Activated CD4-positive, alpha-beta T cell treated with anti-CD3 and anti-CD28 coated beads, Interleukin-2, amount 10 ng/mL, durations not matched to agents 7 days and 5 days (primary cell): Measurements from ENCODE around the gene ROR2. TPM values are rescaled to one million over a fixed set of nuclear protein-coding genes. Genes with fewer than 3 reads are reported as not detected.
"Not testable (repeated sequence)": the region's sequence is repeated elsewhere in the genome, so short reads cannot be mapped to it uniquely, and the experiment has no call there.

Source experiments
- CTCF ChIA-PET: fragments of 350-600 bp; sonication (Branson Sonifier 250); formaldehyde crosslinking; loops from one replicate; lab custom pipeline; 2021; ENCODE audit warnings: antibody characterized with exemption; lab: Charles Lee
- POLR2A ChIA-PET: fragments of 350-600 bp; sonication (Branson Sonifier 250); formaldehyde crosslinking; loops from one replicate; lab custom pipeline; 2021; ENCODE audit warnings: antibody characterized with exemption; lab: Charles Lee
- DNase-seq: peaks from one replicate; pipeline ENCODE4 v3.0.0-alpha.2; 2020
- H3K27ac Mint-ChIP-seq: one replicate; pipeline ENCODE4 v1.8.0; 2021; ENCODE audit warnings: mild to moderate bottlenecking, moderate library complexity, mixed read lengths
- H3K27me3 Mint-ChIP-seq: one replicate; pipeline ENCODE4 v1.8.0; 2021; ENCODE audit warnings: mixed read lengths
- H3K36me3 Mint-ChIP-seq: one replicate; pipeline ENCODE4 v1.8.0; 2021; ENCODE audit warnings: low read depth, mixed read lengths
- H3K4me1 Mint-ChIP-seq: one replicate; pipeline ENCODE4 v1.8.0; 2021; ENCODE audit warnings: mixed read lengths
- H3K4me3 Mint-ChIP-seq: one replicate; pipeline ENCODE4 v1.8.0; 2021; ENCODE audit warnings: mild to moderate bottlenecking, moderate library complexity, mixed read lengths
- H3K9me3 Mint-ChIP-seq: one replicate; pipeline ENCODE4 v1.8.0; 2021; ENCODE audit warnings: mixed read lengths
- microRNA-seq: library from miRNA; unstranded; fragments of <30 nt; microRNA quantifications from one replicate; pipeline ENCODE4 v1.2.0, GENCODE V29; 2021; ENCODE audit warnings: borderline microRNAs expressed, borderline replicate concordance
- total RNA-seq, 2 experiments: library from RNA; stranded (reverse); gene quantifications; one replicate each; pipeline ENCODE4 v1.2.3, GENCODE V29; 2021

The ROR2 gene
- total RNA-seq, 2 experiments from 2014 or later, result 0.48 to 0.55 TPM

DNA sequence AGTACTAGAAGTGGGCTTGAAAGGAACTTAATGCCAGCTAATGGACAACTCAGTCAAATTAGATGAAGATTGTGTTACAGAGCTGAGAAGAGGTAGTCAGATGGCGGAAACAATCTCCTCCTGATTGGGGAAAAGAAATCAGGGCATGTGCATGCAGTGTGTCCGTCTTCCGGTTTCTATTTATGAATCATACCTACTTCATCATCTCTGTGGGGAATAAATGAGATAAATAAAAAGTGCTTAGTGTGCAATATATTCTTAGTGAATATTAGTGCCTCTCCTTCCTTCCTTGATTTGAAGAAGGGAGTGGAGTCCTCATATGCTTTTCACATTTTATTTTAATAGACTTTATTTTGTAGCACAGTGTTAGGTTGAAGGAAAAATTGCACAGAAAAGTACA is 417.7 kb downstream of the ROR2 start:
- no peaks in the 10 kb centered on the region for H3K4me1 Mint-ChIP-seq
- CTCF ChIA-PET, result no interaction called here
- H3K4me3 Mint-ChIP-seq, result no peak overlapping the region
- H3K27me3 Mint-ChIP-seq, result peaks cover 34% of the 10 kb centered on the region
- no peaks in the 10 kb centered on the region for H3K36me3 Mint-ChIP-seq
- DNase-seq, result no peak
- H3K27ac Mint-ChIP-seq, result no peak overlapping the region
- no peaks in the 10 kb centered on the region for H3K9me3 Mint-ChIP-seq
- POLR2A ChIA-PET, result no interaction called here

DNA sequence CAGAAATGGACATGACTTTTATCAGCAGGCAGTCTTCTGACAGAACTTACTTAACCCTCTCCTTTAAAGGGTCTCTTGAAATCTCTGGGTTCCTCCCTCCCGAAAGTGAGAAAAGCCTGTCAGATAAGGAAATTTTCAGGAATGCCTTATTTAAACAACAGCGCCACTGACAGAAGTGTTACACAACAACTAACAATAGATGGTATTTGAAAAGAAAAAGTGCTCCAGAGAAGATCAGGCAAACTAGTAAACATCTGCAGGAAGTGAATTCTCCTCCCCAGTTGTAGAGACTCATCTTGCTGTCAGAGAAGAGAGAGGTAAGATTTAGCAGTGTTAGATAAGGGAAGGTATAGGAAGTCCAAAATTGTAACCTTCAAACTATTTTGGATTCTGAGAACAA is 419.2 kb downstream of the ROR2 start:
- H3K4me1 Mint-ChIP-seq, result no peaks in the 10 kb centered on the region
- peaks cover 41% of the 10 kb centered on the region for H3K27me3 Mint-ChIP-seq
- no peaks in the 10 kb centered on the region for H3K9me3 Mint-ChIP-seq
- POLR2A ChIA-PET, result no interaction called here
- DNase-seq, result no peak
- no peaks in the 10 kb centered on the region for H3K36me3 Mint-ChIP-seq
- no peak overlapping the region for H3K27ac Mint-ChIP-seq
- CTCF ChIA-PET, result interaction anchor here (1.0 kb wide), 1 partner anchor 76 kb away, joined by 3 read pairs; no protein-coding TSS in a partner anchor
- no peak overlapping the region for H3K4me3 Mint-ChIP-seq

DNA sequence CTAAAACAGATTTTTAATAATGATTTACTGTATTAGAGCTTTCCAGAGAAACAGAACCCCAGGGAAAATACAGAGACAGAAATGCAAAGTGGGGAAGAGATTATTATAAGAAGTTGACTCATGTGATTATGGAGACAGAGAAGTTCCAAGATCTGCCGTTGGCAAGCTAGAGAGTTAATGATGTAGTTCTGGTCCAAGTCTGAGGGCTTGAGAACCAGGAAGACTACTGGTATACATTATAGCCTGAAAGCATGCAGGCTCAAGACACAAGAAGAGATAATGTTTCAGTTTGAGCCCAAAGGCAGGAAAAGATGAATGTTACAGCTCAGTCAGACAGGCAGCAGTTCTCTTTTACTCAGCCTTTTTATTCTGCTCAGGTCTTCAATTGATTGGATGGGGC is 427.5 kb downstream of the ROR2 start:
- POLR2A ChIA-PET, result no interaction called here
- H3K27me3 Mint-ChIP-seq, result peaks cover 65% of the 10 kb centered on the region
- no peak overlapping the region for H3K4me3 Mint-ChIP-seq
- no peak overlapping the region for H3K27ac Mint-ChIP-seq
- no peak for DNase-seq
- CTCF ChIA-PET, result no interaction called here
- peaks cover 2% of the 10 kb centered on the region for H3K9me3 Mint-ChIP-seq
- H3K36me3 Mint-ChIP-seq, result no peaks in the 10 kb centered on the region
- H3K4me1 Mint-ChIP-seq, result no peaks in the 10 kb centered on the region

DNA sequence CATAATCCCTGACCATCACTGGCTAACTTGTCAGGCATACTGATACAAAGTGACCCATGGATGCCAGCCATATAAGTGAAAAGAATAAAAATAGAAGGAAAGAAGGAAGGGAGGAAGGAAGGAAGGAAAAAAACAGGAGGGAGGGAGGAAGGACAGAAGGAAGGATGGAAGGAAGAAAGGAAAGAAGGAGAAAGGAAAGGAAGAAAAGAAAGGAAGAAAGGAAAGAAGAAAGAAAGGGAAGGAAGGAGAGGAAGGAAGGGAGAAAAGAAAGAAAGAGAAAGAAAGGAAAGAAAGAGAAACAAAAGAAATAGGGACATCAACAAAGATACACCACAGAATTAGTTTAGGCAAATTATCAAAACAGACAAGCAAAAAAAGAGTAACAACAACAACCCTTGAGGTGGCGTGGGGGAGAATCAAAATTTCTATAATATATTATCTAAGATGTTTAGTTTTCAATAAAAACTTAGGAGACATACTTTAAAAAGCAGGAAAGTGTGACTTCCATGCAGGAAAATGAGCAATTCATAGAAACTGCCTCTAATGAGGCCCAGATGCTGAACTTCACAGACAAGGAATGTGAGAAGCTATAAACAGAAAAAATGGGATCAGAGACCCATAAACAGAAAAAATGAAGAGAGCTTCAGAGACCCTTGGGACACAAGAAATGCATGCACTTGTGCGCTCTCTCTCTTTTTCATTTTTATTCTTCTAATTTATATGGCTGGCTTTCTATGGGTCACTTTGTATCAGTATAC is 430.3 kb downstream of the ROR2 start:
- POLR2A ChIA-PET, result no interaction called here
- Mint-ChIP-seq H3K36me3 (no peaks in the 10 kb centered on the region), H3K27me3 (peaks cover 51% of the 10 kb centered on the region), H3K4me1 (no peaks in the 10 kb centered on the region), H3K4me3 (no peak overlapping the region), H3K27ac (no peak overlapping the region), H3K9me3 (peaks cover 2% of the 10 kb centered on the region)
- CTCF ChIA-PET, result interaction anchor here (1.3 kb wide), 1 partner anchor 33 kb away, joined by 3 read pairs; no protein-coding TSS in a partner anchor
- DNase-seq, result no peak

DNA sequence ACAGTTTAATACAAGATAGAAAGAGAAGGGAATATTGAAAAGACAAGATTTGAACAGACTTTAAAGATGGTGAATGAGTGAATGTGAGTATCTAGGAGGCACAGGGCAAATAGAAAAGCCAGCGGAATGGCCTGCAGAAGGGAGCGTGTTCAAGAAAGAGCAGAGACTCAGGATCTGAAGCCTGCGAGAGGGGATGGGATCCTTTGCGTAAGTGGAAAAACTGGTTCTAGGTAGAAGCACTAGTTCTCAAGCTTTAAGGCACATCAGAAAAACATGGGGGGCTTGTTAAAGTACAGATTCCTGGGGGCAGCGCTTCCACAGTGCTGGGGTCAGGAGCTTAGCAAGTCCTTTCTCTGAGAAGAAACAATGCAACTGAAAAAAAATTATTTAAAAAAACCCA is 431.6 kb downstream of the ROR2 start:
- no peaks in the 10 kb centered on the region for H3K9me3 Mint-ChIP-seq
- H3K36me3 Mint-ChIP-seq, result no peaks in the 10 kb centered on the region
- H3K27me3 Mint-ChIP-seq, result peaks cover 41% of the 10 kb centered on the region
- no peak overlapping the region for H3K27ac Mint-ChIP-seq
- DNase-seq, result no peak
- ChIA-PET CTCF (interaction anchor here (1.3 kb wide), 1 partner anchor 31 kb away, joined by 3 read pairs; no protein-coding TSS in a partner anchor), POLR2A (no interaction called here)
- no peak overlapping the region for H3K4me3 Mint-ChIP-seq
- H3K4me1 Mint-ChIP-seq, result no peaks in the 10 kb centered on the region

DNA sequence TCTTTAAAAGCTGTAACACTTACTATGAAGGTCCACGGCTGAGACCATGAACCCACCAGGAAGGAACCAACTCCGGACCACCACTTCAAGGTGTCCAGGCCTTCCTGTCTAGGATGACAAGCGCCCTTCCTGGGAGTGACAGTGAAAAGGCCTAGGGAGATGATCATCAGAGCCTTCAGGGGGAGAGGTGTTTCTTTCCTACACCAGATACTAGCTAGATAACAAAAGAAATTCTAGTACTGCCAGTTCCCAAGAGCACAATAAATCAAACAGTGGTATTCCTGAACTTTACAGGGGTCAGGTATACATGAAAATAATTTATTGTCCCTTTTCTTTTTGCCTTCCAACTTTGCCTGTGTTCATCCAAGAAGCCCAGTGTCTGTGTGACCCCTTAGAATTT is 432.2 kb downstream of the ROR2 start:
- Mint-ChIP-seq H3K27me3 (peaks cover 38% of the 10 kb centered on the region), H3K4me3 (no peak overlapping the region), H3K9me3 (no peaks in the 10 kb centered on the region), H3K36me3 (no peaks in the 10 kb centered on the region), H3K4me1 (no peaks in the 10 kb centered on the region), H3K27ac (no peak overlapping the region)
- ChIA-PET CTCF (no interaction called here), POLR2A (no interaction called here)
- no peak for DNase-seq

DNA sequence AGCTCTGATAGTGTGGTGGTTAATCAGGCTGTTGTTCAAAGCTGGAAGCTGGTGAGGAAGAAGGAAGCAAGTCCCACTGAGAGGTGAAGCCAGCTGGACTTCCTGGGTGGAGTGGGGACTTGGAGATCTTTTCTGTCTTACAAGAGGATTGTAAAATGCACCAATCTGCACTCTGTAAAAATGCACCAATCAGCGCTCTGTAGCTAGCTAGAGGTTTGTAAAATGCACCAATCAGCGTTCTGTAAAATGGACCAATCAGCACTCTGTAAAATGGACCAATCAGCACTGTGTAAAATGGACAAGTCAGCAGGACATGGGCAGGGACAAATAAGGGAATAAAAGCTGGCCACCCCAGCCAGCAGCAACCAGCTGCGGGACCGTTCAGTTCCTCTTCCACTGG is 432.7 kb downstream of the ROR2 start:
- DNase-seq, POLR2A ChIA-PET, H3K4me1 Mint-ChIP-seq, H3K4me3 Mint-ChIP-seq, H3K27ac Mint-ChIP-seq, H3K9me3 Mint-ChIP-seq, H3K36me3 Mint-ChIP-seq: not testable (repeated sequence)
- CTCF ChIA-PET, result interaction anchor here (0.6 to 1.8 kb wide), 3 partner anchors 11 to 155 kb away, joined by 3 to 4 read pairs (median 3); no protein-coding TSS in a partner anchor
- H3K27me3 Mint-ChIP-seq, result peaks cover 34% of the 10 kb centered on the region

DNA sequence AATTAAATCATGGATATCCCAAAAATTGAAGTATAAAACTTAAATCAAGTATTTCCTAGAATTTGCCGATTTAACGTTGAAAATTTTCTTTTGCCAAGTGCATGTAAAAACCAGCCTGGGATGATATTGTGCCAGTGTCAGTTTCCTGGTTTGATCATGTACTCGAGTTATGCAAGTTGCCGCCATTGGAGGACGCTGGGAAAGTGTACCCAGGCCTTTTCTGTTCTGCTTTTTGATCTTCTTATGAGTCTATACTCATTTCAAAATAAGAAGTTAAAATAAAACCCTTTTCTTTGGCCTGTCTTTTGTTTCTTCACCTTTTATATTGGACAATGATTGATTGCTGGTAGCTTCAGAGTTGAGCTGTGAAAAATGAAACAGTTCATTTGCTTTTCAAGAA is 433.3 kb downstream of the ROR2 start:
- no peaks in the 10 kb centered on the region for H3K4me1 Mint-ChIP-seq
- no peak overlapping the region for H3K27ac Mint-ChIP-seq
- DNase-seq, result no peak
- POLR2A ChIA-PET, result no interaction called here
- CTCF ChIA-PET, result interaction anchor here (0.6 to 1.8 kb wide), 3 partner anchors 10 to 156 kb away, joined by 3 to 4 read pairs (median 3); no protein-coding TSS in a partner anchor
- peaks cover 3% of the 10 kb centered on the region for H3K9me3 Mint-ChIP-seq
- no peaks in the 10 kb centered on the region for H3K36me3 Mint-ChIP-seq
- H3K27me3 Mint-ChIP-seq, result peaks cover 29% of the 10 kb centered on the region
- H3K4me3 Mint-ChIP-seq, result no peak overlapping the region

DNA sequence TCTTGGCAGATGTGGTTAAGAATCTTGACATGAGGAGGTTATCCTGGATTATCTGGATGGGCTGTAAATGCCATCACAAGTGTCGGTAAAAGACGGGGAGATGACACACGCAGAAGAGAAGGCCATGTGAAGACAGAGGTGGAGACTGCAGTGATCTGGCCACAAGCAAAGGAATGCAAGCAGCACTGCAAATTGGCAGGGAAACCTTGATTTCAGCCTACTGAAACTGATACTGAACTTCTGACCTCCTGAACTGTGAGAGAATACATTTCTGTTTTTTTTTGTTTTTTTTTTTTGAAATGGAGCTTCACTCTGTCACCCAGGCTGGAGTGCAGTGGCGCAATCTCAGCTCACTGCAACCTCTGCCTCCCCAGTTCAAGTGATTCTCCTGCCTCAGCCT is 433.9 kb downstream of the ROR2 start:
- CTCF ChIA-PET, result interaction anchor here (1.4 to 1.8 kb wide), 2 partner anchors 9 to 30 kb away, joined by 3 to 4 read pairs; no protein-coding TSS in a partner anchor
- H3K27me3 Mint-ChIP-seq, result peaks cover 28% of the 10 kb centered on the region

DNA sequence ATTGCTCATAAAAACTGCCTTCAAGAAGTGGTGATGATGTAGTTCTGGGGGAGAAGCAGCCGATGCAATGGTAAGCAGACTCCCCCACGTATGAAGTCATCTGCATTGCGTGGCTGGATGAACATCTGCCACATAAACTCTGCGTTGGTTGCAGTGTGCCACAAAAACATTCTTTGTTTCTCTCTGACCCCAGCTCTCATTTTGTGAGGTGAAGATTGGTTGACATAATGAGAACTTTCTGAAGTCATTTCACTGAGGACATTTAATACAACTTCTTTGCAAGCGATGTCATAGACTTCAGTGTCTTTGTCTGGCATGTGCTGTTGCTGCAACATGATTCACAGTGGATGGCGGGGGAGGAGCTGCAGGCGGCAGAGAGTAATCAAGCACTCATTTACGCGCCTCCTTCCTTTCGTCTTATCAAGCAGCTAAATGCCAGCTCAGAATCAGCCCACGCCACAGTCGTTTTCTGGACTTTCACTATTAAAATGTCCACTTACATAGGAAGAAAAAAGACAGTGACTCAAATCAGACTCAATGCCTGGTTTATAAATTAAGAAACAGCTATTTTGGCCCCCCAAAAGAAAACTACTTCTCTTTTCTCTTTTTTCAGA is 434.8 kb downstream of the ROR2 start:
- H3K27me3 Mint-ChIP-seq, result peaks cover 22% of the 10 kb centered on the region
- ChIA-PET POLR2A (no interaction called here), CTCF (interaction anchor here (0.9 kb wide), 1 partner anchor 23 kb away, joined by 3 read pairs; no protein-coding TSS in a partner anchor)
- H3K9me3 Mint-ChIP-seq, result peaks cover 3% of the 10 kb centered on the region
- no peaks in the 10 kb centered on the region for H3K36me3 Mint-ChIP-seq
- no peaks in the 10 kb centered on the region for H3K4me1 Mint-ChIP-seq
- no peak overlapping the region for H3K4me3 Mint-ChIP-seq
- DNase-seq, result no peak
- H3K27ac Mint-ChIP-seq, result no peak overlapping the region

More for the DNA sequence above, 433.9 kb downstream of the ROR2 start:
- Mint-ChIP-seq H3K36me3 (no peaks in the 10 kb centered on the region), H3K9me3 (peaks cover 3% of the 10 kb centered on the region), H3K4me1 (no peaks in the 10 kb centered on the region), H3K4me3 (no peak overlapping the region), H3K27ac (no peak overlapping the region)
- POLR2A ChIA-PET, result no interaction called here
- no peak for DNase-seq

Small RNAs within 50 kb of the gene (microRNA-seq; reads per million reads assigned to microRNA genes)
- gene MIR3910-1, result not detected
- not detected for gene MIR3910-2

Other genes with a start within 250 kb of the ROR2 start
- 10 to 100 TPM; 51.2 to 59.2 TPM for gene SPTLC1, start 165.2 kb upstream of the ROR2 start, total RNA-seq